Loucy (cell line): ENCODE measurements around the gene FA2H.

Experiments
- EZH2phosphoT487 ChIP-seq: fragments of 200-600 bp; IDR thresholded peaks from 2 replicates; pipeline ENCODE4 v1.6.1; 2018; ENCODE audit warnings: antibody characterized with exemption, mild to moderate bottlenecking, moderate library complexity, borderline replicate concordance
- TF ChIP-seq, protein P1 (sequence below): fragments of 200-600 bp; sonication (generic); conservative IDR thresholded peaks from 2 replicates; pipeline ENCODE4 v1.5.1; 2014; ENCODE audit warnings: mild to moderate bottlenecking, antibody characterized with exemption, low read length

DNA sequence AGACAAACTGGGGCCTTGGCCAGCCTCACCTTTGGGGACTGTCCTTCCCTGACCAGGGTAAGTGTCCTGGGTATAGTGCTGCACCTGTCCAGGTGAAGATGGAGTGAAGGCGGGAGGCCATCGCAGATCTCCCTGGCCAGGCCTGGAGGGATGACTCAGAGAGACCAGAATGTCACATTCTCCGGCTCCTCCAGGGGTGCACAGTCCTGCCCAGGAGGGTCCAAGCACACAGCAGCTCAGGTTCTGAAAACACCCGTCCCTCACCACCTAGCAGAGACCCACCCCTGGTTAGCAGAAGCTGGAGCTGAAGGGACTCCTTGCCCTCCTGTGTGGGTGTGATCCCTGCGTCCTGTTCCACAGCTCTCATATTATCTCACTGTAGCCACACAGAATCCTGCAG lies 21.9 kb downstream of the FA2H start:
- TF ChIP-seq, protein P1, sequence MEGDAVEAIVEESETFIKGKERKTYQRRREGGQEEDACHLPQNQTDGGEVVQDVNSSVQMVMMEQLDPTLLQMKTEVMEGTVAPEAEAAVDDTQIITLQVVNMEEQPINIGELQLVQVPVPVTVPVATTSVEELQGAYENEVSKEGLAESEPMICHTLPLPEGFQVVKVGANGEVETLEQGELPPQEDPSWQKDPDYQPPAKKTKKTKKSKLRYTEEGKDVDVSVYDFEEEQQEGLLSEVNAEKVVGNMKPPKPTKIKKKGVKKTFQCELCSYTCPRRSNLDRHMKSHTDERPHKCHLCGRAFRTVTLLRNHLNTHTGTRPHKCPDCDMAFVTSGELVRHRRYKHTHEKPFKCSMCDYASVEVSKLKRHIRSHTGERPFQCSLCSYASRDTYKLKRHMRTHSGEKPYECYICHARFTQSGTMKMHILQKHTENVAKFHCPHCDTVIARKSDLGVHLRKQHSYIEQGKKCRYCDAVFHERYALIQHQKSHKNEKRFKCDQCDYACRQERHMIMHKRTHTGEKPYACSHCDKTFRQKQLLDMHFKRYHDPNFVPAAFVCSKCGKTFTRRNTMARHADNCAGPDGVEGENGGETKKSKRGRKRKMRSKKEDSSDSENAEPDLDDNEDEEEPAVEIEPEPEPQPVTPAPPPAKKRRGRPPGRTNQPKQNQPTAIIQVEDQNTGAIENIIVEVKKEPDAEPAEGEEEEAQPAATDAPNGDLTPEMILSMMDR: no peak
- no peak for TF ChIP-seq EZH2phosphoT487
